NT2/D1 (cell line): Measurements from ENCODE around the gene TIMM17B.

Experiments used
- SUZ12 ChIP-seq: IDR thresholded peaks from 2 replicates; pipeline ENCODE4 v1.6.1; 2011; ENCODE audit not compliant: insufficient read length, insufficient read depth; ENCODE audit errors: extremely low read depth
- YY1 ChIP-seq: IDR thresholded peaks from 2 replicates; pipeline ENCODE4 v1.6.1; 2011; ENCODE audit not compliant: insufficient read length, insufficient read depth
- ZNF274 ChIP-seq: IDR thresholded peaks from 2 replicates; pipeline ENCODE4 v1.6.1; 2011; ENCODE audit warnings: mild to moderate bottlenecking, low read depth, low read length

DNA sequence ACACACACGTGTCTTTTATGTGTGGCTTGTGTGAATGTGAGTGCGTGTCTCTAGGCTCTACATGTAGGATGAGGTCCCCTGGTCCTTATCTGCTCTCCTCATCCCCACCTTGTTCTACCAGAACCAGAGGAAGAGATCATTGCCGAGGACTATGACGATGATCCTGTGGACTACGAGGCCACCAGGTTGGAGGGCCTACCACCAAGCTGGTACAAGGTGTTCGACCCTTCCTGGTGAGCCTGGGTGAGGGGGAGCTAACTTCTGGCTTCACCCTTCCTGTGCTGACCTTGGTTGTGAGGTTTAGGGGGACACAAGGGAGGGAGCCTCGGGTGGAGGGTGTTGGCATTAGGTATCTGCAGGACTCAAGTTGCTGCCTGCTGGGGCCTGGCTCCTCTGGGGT lies 3.5 kb upstream of the TIMM17B start:
- TF ChIP-seq ZNF274 (no peak), YY1 (no peak), SUZ12 (no peak)
